Measurements from ENCODE around the gene CACFD1. TPM values are rescaled to one million over a fixed set of nuclear protein-coding genes. Genes with fewer than 3 reads are reported as not detected.

The CACFD1 gene
- total RNA-seq, 1 experiment from 2014 or later, result 8.2 TPM

GRCh38 chr9:133515615-133516255, 56.0 kb downstream of the CACFD1 start:
- DNase-seq (ENCODE audit: low read depth), result no peak

GRCh38 chr9:133516256-133516960, 56.6 kb downstream of the CACFD1 start:
- DNase-seq (ENCODE audit: low read depth), result no peak

GRCh38 chr9:133516961-133517350, 57.2 kb downstream of the CACFD1 start:
- no peak for DNase-seq (ENCODE audit: low read depth)

- DNase-seq (ENCODE audit: low read depth), result no peak
Measured at GRCh38 chr9:133517711-133518110, 57.9 kb downstream of the CACFD1 start.

GRCh38 chr9:133518200-133518599, 58.4 kb downstream of the CACFD1 start:
- no peak for DNase-seq (ENCODE audit: low read depth)

GRCh38 chr9:133518706-133519449, 59.1 kb downstream of the CACFD1 start:
- DNase-seq (ENCODE audit: low read depth), result no peak

- DNase-seq (ENCODE audit: low read depth), result no peak
Measured at GRCh38 chr9:133519693-133520092, 59.9 kb downstream of the CACFD1 start.

GRCh38 chr9:133520121-133520835, 60.5 kb downstream of the CACFD1 start:
- DNase-seq (ENCODE audit: low read depth), result no peak

Other genes with a start within 250 kb of the CACFD1 start
- not detected in 2 replicates for gene ABO, start 184.8 kb upstream of the CACFD1 start, total RNA-seq (2014; rRNA removed)
- gene SURF6, start 123.8 kb upstream of the CACFD1 start, total RNA-seq (2014; rRNA removed), result 26.8 and 27.8 TPM in 2 replicates
- gene MED22, start 111.8 kb upstream of the CACFD1 start, total RNA-seq (2014; rRNA removed), result 28.5 and 30.5 TPM in 2 replicates
- gene RPL7A, start 111.8 kb upstream of the CACFD1 start, total RNA-seq (2014; rRNA removed), result 2,137 and 2,163 TPM in 2 replicates
- gene SURF1, start 103.5 kb upstream of the CACFD1 start, total RNA-seq (2014; rRNA removed), result 12.2 and 22.8 TPM in 2 replicates
- 25.3 and 29.6 TPM in 2 replicates for gene SURF2, start 103.4 kb upstream of the CACFD1 start, total RNA-seq (2014; rRNA removed)
- gene SURF4, start 83.9 kb upstream of the CACFD1 start, total RNA-seq (2014; rRNA removed), result 456 and 465 TPM in 2 replicates
- 0.45 and 1.4 TPM in 2 replicates for gene STKLD1, start 83.6 kb upstream of the CACFD1 start, total RNA-seq (2014; rRNA removed)
- gene REXO4, start 42.0 kb upstream of the CACFD1 start, total RNA-seq (2014; rRNA removed), result 21.0 and 23.6 TPM in 2 replicates
- gene ADAMTS13, start 37.6 kb upstream of the CACFD1 start, total RNA-seq (2014; rRNA removed), result 1.6 and 2.3 TPM in 2 replicates
- gene SLC2A6, start 19.1 kb downstream of the CACFD1 start, total RNA-seq (2014; rRNA removed), result 16.6 and 19.1 TPM in 2 replicates
- gene MYMK, start 65.0 kb downstream of the CACFD1 start, total RNA-seq (2014; rRNA removed), result 0.63 TPM in 1 of 2 replicates, not detected in the other
- gene ADAMTSL2, start 74.7 kb downstream of the CACFD1 start, total RNA-seq (2014; rRNA removed), result 0.32 TPM in 1 of 2 replicates, not detected in the other
- not detected in 2 replicates for gene FAM163B, start 149.4 kb downstream of the CACFD1 start, total RNA-seq (2014; rRNA removed)
- gene DBH, start 176.4 kb downstream of the CACFD1 start, total RNA-seq (2014; rRNA removed), result not detected in 2 replicates

Measured in LHCN-M2 (cell line).